BJ (cell line): Measurements from ENCODE around the gene SEMA6C. TPM values are rescaled to one million over a fixed set of nuclear protein-coding genes. Genes with fewer than 3 reads are reported as not detected.

ENCODE experiments used
- CTCF ChIA-PET: fragments of 350-600 bp; formaldehyde crosslinking; extraction: SDS; loops from one replicate; lab custom pipeline; 2021; ENCODE audit warnings: antibody characterized with exemption, inconsistent platforms; lab: Yijun Ruan, JAX
- POLR2A ChIA-PET: fragments of 300-600 bp; sonication (Branson Sonifier 250); formaldehyde crosslinking; extraction: SDS; loops from one replicate; lab custom pipeline; 2021; ENCODE audit warnings: antibody characterized with exemption; lab: Charles Lee
- DNase-seq: peaks from one replicate; pipeline ENCODE4 v3.0.0-alpha.2; 2011; ENCODE audit warnings: low read depth
- H3K27me3 ChIP-seq: 2 replicates; pipeline ENCODE4 v1.6.0; 2011; ENCODE audit warnings: low read length; ENCODE audit not compliant: control insufficient read depth, insufficient read depth
- H3K36me3 ChIP-seq: 2 replicates; pipeline ENCODE4 v1.5.1; 2011; ENCODE audit warnings: low read length; ENCODE audit not compliant: control insufficient read depth, insufficient read depth
- H3K4me3 ChIP-seq: 2 replicates; pipeline ENCODE4 v1.5.1; 2011; ENCODE audit warnings: low read depth, mild to moderate bottlenecking, control low read depth, low read length
- polyA plus RNA-seq: library from polyadenylated mRNA; depleted of rRNA; stranded (reverse); fragments of >200 nt; gene quantifications from 2 replicates; pipeline ENCODE4 v1.2.3, GENCODE V29; 2011
- TF ChIP-seq, protein P1 (sequence below): IDR thresholded peaks from 2 replicates; pipeline ENCODE4 v1.5.1; 2011; ENCODE audit warnings: low read depth, mild to moderate bottlenecking, control low read depth, inconsistent platforms, low read length, moderate library complexity; ENCODE audit not compliant: insufficient read depth

Gene SEMA6C
- polyA plus RNA-seq, 1 experiment, result 1.8 TPM

DNA sequence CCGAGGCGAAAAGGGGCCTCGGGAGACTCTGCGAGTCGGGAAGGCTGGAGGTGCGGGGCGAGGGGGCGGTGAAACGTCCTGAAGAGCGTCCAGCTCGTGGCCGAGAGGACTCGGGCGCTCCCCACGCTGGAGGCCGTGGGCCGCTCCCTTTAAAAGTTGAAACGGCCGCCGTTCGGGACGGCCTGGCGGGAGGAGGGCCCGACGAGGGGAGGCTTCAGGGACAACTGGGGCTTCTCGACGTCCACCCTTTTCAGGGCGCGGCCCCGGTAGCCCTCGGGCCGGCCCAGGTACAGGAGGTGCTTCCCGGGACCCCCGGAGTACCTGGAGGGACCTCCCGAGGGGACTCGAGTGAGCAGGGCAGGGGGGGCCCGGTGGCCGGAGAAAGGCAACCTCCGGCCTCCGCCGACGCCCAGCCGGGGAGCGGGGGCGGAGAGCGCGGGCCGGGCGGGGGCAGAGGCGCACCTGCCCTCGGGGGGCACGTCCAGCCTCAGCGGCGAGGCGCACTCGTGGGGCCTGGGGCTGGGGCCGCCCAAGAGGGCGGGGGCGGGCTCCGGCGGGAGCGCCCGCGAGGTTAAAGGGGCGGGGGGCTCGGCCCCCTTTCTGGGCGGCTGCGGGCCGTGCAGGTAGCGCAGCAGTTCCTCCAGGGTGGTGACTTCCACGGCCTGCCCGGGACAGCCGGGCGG, 14.0 kb downstream of the SEMA6C start:
- H3K36me3 ChIP-seq, result no peaks in the 10 kb centered on the region
- POLR2A ChIA-PET, result no interaction called here
- TF ChIP-seq, protein P1, sequence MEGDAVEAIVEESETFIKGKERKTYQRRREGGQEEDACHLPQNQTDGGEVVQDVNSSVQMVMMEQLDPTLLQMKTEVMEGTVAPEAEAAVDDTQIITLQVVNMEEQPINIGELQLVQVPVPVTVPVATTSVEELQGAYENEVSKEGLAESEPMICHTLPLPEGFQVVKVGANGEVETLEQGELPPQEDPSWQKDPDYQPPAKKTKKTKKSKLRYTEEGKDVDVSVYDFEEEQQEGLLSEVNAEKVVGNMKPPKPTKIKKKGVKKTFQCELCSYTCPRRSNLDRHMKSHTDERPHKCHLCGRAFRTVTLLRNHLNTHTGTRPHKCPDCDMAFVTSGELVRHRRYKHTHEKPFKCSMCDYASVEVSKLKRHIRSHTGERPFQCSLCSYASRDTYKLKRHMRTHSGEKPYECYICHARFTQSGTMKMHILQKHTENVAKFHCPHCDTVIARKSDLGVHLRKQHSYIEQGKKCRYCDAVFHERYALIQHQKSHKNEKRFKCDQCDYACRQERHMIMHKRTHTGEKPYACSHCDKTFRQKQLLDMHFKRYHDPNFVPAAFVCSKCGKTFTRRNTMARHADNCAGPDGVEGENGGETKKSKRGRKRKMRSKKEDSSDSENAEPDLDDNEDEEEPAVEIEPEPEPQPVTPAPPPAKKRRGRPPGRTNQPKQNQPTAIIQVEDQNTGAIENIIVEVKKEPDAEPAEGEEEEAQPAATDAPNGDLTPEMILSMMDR, result no peak
- H3K27me3 ChIP-seq, result no peaks in the 10 kb centered on the region
- no peak overlapping the region for H3K4me3 ChIP-seq
- CTCF ChIA-PET, result interaction anchor here (0.6 to 1.2 kb wide), 2 partner anchors 11 to 285 kb away, joined by 4 read pairs; no protein-coding TSS in a partner anchor
- DNase-seq, result no peak

DNA sequence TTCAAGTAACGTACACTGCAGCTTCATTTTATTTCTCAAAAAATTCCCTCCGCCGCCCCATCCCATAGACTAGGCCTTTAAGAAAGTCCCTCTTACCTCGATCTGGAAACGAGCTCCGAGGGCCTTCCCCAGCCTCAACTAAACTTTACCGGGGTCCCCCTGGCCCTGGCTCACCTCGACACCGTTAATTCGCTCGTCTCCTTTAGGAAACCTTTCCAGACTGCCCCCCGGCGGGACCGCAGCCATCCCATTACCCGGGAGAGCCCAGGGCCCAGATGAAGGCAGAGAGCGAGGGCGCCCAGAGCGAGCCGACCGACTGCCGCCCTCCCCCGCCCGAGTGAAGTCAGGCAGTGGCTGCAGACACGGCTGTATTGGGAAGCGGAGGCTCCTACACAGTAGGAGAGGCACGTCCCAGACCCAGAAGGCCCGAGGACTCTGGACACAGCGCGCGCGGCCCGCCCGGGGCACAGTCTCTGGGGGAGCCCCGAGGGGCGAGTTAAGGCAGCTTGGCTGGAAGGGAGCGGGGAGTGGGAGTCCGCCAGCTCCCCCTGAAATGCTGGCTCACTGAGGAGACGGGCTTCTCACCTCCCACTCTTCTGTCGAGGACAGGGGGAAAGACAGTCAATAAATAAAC, 14.6 kb downstream of the SEMA6C start:
- ChIA-PET POLR2A (no interaction called here), CTCF (interaction anchor here (1.2 to 1.3 kb wide), 3 partner anchors 11 to 32 kb away, joined by 4 read pairs; no protein-coding TSS in a partner anchor)
- Histone ChIP-seq H3K27me3 (no peaks in the 10 kb centered on the region), H3K36me3 (no peaks in the 10 kb centered on the region), H3K4me3 (peak overlapping the region; percentile 27)
- no peak for DNase-seq
- TF ChIP-seq, protein P1, result no peak

DNA sequence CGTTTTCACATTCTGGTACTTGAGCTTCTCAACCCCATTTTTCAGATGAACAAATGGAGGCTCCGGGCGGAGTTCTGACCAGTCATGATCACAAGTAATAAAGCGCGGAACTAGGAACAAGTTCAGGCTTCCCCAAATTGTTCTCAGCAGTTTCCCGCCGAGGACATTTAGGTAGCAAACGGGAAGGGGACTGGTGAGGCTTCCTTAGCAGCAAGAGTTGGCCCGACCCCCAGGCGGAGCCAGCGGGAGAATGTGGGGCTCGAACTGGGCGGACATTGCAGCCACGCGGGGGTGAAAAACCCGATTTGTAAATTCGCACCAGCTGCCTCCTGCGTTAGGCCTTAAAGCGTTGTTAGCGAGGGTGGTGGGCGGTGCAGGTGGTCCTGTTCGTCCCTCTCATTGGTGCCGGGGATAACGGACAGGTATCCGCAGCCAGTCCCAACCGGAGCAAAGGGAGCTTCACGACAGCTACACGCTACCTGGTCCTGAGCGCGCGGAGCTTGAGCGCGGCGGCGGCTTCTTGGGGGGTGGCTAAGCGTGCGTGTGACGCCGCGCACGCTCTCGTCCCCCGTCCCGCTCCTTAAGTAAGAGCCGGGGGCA, 15.3 kb downstream of the SEMA6C start:
- H3K27me3 ChIP-seq, result no peaks in the 10 kb centered on the region
- CTCF ChIA-PET, result interaction anchor here (0.8 to 1.3 kb wide), 5 partner anchors 10 to 33 kb away, joined by 3 to 4 read pairs (median 4); no protein-coding TSS in a partner anchor
- DNase-seq, result peak; percentile 54
- POLR2A ChIA-PET, result no interaction called here
- TF ChIP-seq, protein P1, result no peak
- peak overlapping the region; percentile 27 for H3K4me3 ChIP-seq
- no peaks in the 10 kb centered on the region for H3K36me3 ChIP-seq

GRCh38 chr1:151128800-151129199, 17.6 kb downstream of the SEMA6C start:
- Histone ChIP-seq H3K27me3 (no peaks in the 10 kb centered on the region), H3K4me3 (no peak overlapping the region), H3K36me3 (no peaks in the 10 kb centered on the region; the same call in 1 of the 2 replicates)
- POLR2A ChIA-PET, result no interaction called here
- DNase-seq, result no peak
- CTCF ChIA-PET, result no interaction called here
- TF ChIP-seq, protein P1, result no peak
